AG04450 (cell line): ENCODE data around the gene ZBTB43. TPM values are rescaled to one million over a fixed set of nuclear protein-coding genes. Genes with fewer than 3 reads are reported as not detected.

Experiments used
- CTCF ChIA-PET: fragments of 300-600, 350-600 bp; formaldehyde crosslinking; extraction: SDS; loops from one replicate; lab custom pipeline; 2022; ENCODE audit warnings: antibody characterized with exemption, inconsistent platforms; lab: Charles Lee
- POLR2A ChIA-PET: fragments of 350-600 bp; formaldehyde crosslinking; extraction: SDS; loops from one replicate; lab custom pipeline; 2021; ENCODE audit warnings: antibody characterized with exemption, inconsistent platforms; lab: Yijun Ruan, JAX
- DNase-seq: peaks from one replicate; pipeline ENCODE4 v3.0.0-alpha.2; 2011; ENCODE audit warnings: low read depth, low spot score
- H3K27ac ChIP-seq: one replicate; pipeline ENCODE4 v1.5.1; 2012; ENCODE audit warnings: low read depth, low read length, control low read depth
- H3K27me3 ChIP-seq: one replicate; pipeline ENCODE4 v1.6.0; 2012; ENCODE audit warnings: low read length; ENCODE audit not compliant: control insufficient read depth, insufficient read depth
- H3K4me3 ChIP-seq: 2 replicates; pipeline ENCODE4 v1.5.1; 2011; ENCODE audit warnings: mild to moderate bottlenecking, low read depth, low read length, control low read depth
- H3K9me3 ChIP-seq: 2 replicates; pipeline ENCODE4 v1.5.1; 2012; ENCODE audit warnings: low read length; ENCODE audit not compliant: control insufficient read depth, insufficient read depth
- polyA plus RNA-seq: library from polyadenylated mRNA; depleted of rRNA; stranded (reverse); fragments of >200 nt; gene quantifications from 2 replicates; pipeline ENCODE4 v1.2.3, GENCODE V29; 2011
- TF ChIP-seq, protein P1 (sequence below): IDR thresholded peaks from 2 replicates; pipeline ENCODE4 v1.5.1; 2011; ENCODE audit warnings: low read depth, low read length, control low read depth, inconsistent platforms

The ZBTB43 gene
- polyA plus RNA-seq, 1 experiment: 11.7 TPM

- ChIA-PET CTCF (no interaction called here), POLR2A (no interaction called here)
- Histone ChIP-seq H3K27ac (no peak overlapping the region), H3K9me3 (no peaks in the 10 kb centered on the region), H3K4me3 (no peak overlapping the region), H3K27me3 (no peaks in the 10 kb centered on the region)
- TF ChIP-seq, protein P1, sequence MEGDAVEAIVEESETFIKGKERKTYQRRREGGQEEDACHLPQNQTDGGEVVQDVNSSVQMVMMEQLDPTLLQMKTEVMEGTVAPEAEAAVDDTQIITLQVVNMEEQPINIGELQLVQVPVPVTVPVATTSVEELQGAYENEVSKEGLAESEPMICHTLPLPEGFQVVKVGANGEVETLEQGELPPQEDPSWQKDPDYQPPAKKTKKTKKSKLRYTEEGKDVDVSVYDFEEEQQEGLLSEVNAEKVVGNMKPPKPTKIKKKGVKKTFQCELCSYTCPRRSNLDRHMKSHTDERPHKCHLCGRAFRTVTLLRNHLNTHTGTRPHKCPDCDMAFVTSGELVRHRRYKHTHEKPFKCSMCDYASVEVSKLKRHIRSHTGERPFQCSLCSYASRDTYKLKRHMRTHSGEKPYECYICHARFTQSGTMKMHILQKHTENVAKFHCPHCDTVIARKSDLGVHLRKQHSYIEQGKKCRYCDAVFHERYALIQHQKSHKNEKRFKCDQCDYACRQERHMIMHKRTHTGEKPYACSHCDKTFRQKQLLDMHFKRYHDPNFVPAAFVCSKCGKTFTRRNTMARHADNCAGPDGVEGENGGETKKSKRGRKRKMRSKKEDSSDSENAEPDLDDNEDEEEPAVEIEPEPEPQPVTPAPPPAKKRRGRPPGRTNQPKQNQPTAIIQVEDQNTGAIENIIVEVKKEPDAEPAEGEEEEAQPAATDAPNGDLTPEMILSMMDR: no peak
- DNase-seq: no peak
Observed at GRCh38 chr9:126832440-126832839, 27.6 kb downstream of the ZBTB43 start.

DNA sequence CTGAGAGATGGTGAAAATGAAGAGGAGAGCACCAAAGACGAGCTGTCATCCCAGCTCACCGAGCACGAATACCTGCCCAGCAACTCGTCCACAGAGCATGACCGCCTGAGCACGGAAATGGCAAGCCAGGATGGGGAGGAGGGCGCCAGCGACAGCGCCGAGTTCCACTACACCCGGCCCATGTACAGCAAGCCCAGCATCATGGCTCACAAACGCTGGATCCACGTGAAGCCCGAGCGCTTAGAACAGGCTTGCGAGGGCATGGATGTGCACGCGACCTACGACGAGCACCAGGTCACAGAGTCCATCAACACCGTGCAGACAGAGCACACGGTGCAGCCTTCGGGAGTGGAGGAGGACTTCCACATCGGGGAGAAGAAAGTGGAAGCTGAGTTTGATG is 28.2 kb downstream of the ZBTB43 start:
- H3K27me3 ChIP-seq: no peaks in the 10 kb centered on the region
- DNase-seq: no peak
- TF ChIP-seq, protein P1: no peak
- H3K27ac ChIP-seq: no peak overlapping the region
- POLR2A ChIA-PET: no interaction called here
- CTCF ChIA-PET: no interaction called here
- H3K9me3 ChIP-seq: no peaks in the 10 kb centered on the region
- no peak overlapping the region for H3K4me3 ChIP-seq

- H3K27me3 ChIP-seq: no peaks in the 10 kb centered on the region
- H3K4me3 ChIP-seq: no peak overlapping the region
- POLR2A ChIA-PET: no interaction called here
- no peaks in the 10 kb centered on the region for H3K9me3 ChIP-seq
- TF ChIP-seq, protein P1: no peak
- no peak for DNase-seq
- CTCF ChIA-PET: no interaction called here
- H3K27ac ChIP-seq: no peak overlapping the region
Observed at GRCh38 chr9:126833710-126834345, 29.0 kb downstream of the ZBTB43 start.

GRCh38 chr9:126834672-126835071 is 29.8 kb downstream of the ZBTB43 start:
- Histone ChIP-seq H3K27ac (no peak overlapping the region), H3K27me3 (no peaks in the 10 kb centered on the region), H3K9me3 (no peaks in the 10 kb centered on the region), H3K4me3 (no peak overlapping the region)
- TF ChIP-seq, protein P1: no peak
- POLR2A ChIA-PET: no interaction called here
- DNase-seq: no peak
- CTCF ChIA-PET: interaction anchor here (0.8 kb wide), 1 partner anchor 53 kb away, joined by 3 read pairs; no protein-coding TSS in a partner anchor

GRCh38 chr9:126836216-126836615 is 31.4 kb downstream of the ZBTB43 start:
- ChIA-PET POLR2A (no interaction called here), CTCF (no interaction called here)
- Histone ChIP-seq H3K4me3 (no peak overlapping the region), H3K9me3 (no peaks in the 10 kb centered on the region), H3K27ac (no peak overlapping the region), H3K27me3 (no peaks in the 10 kb centered on the region)
- TF ChIP-seq, protein P1: no peak
- DNase-seq: no peak
